GM21528 (cell line): ENCODE measurements around the gene CADM2.

Source experiments
- ATAC-seq: cut with Tn5 transposase; IDR thresholded peaks from one replicate; pipeline ENCODE4 v1.9.1; 2021; ENCODE audit warnings: mild to moderate bottlenecking, moderate library complexity; ENCODE audit not compliant: unreplicated experiment, low FRiP score

CADM2 gene

DNA sequence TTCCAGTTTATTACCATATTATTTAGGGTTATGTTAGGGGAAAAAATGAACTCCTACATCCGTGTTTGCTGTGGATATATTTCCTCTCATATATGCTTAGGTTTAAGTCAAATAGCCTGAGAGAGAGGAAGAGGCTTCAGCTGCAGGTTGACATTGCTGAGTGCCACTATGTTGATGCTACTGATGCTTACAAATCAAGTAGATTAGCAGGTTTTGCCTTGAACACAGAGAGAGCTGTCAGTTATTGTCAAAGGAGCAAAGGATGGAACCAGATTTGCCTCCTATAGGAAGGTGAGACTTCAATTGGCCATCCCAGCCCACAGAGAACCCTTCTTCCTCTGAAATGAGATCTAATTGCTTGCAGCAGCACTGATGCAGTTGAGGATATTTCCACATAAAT, 339.2 kb downstream of the CADM2 start:
- no peak for ATAC-seq

DNA sequence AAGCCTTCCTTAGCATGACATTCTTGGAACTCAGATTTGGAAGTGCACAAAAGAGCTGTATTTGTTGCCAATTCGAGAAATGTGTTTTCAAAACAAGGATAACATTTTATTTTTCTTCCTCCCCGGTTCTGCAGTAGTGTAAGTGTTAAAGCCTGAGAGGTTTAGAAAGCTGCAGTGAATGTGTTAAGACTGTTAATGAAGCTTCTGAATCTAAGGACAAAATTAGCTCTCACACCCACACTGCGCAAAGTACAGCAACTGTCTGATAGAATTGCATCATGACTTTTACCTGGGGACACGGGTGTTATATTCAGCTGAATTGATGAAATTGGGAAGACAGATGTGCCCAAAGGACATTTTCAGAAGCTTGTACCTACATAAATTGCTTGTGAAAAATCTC, 344.4 kb downstream of the CADM2 start:
- ATAC-seq = no peak

DNA sequence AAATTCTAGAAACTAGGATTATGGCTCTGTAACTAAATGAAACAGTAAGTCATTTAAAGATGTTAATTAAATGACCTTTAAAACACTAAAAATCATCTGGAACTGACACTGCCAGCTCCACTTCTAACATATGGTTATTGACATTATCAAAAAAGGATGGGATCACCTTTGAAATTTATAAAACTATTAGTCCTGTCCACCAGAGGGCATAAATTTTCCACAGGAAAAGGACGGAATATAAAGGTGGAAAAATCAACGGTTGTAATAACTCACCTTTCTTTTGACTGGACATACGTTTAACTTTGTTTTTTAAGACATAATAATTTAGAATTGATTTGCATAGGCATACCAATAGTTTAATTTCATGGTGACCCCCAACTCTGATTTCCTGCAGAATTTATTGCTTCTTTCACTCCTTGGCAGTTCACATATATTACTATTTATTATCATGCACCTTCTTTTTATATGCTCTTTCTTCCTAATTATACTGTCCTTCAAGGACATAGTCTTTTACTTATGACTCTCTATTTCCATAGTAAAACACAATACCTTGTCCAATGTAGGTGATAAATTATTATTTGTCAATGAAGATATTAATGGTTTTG, 345.7 kb downstream of the CADM2 start:
- no peak for ATAC-seq

DNA sequence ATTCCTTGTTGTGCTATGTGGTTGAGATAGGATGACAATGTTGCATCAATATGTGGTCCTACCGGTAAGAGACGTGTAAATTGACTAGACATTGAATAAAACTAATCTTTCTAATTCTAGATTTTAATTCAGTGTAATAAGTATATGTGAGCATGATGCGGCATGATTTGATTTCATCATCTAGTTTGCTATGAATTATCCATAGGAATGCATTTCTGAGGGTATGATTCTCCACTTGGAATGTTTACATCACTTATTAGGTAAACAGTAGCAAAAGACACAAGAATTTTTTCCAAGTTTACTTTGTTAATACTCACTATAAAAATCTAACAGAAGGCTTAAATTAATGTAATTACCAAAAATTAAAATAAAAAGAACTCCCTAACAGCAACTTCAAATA, 353.5 kb downstream of the CADM2 start:
- ATAC-seq = no peak

DNA sequence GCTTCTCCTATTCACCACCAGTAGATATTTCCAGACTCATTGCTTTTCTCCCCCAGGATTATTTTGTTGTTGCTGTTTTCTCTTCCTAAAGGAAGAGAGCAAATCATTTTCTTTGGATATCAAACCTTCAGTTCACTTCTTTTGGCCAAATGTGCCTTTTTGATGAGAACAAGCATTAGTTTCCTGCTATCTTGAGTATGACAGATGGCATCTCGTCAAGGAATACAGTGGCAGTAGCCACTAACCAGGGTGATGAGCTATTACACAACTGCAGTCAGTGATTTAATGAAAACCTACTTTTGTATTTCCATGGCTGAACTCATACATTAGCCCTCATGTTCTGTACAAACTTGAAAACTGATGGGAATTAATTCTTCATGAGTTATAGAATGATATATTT, 354.6 kb downstream of the CADM2 start:
- no peak for ATAC-seq

DNA sequence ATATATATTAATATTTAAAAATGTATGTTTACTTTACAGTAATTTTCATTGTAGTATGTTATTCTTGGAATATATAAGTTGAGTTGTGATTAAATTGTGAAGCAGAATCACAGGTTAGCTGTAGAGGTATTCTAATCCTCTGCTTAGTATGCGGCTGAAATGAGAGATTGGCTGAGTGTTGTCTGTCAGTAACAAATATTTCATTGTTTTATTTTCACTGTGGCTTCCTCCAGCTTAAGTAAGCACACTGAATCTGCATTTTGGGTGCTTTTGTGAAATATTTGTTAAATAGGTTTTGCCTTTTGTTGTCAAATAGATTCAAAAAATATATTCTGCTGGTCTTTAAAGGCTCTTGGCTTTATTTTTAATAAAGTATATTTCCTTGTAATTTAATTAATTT, 357.5 kb downstream of the CADM2 start:
- ATAC-seq = no peak

GRCh38 chr3:85321892-85322291, 363.1 kb downstream of the CADM2 start:
- ATAC-seq = no peak

DNA sequence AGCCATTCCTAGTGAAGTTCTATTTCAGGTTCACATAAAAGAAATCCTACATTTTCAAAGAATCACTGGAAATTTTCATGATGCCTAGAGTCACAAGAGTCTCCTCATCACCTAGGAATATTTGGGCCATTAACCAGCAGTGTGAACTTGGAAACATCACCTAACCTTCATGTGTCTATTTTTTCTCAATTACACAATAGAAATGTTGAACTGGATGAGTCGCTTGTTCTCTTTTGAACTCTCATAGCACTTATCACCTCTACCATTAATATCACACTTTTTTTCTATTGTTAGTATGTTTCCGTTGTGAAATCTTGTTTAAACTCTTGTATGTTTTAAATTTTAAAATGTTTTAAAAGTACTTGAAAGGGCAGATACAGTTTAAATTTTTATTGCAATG, 371.3 kb downstream of the CADM2 start:
- no peak for ATAC-seq

- no peak for ATAC-seq
Observed at GRCh38 chr3:85337895-85338294, 379.1 kb downstream of the CADM2 start.

GRCh38 chr3:85342915-85343314, 384.1 kb downstream of the CADM2 start:
- ATAC-seq = no peak

DNA sequence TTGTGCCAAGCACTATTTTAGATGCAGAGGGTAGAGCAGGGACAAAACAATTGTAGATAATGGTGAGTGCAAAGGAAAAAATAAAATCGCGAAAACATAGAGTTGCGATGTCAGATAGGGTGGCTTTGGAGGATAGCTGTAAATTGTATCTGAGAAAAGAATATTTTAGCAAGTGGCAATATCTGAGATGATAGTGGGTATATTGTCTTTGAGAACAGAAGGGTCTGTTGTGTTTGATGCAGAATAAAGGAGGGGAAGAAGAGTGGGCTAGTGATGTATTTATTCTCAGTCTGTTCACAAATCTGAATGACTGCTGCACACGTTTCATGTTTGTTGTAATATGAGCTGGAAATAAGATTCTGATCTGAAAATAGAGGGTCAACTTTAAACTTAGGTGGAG, 396.8 kb downstream of the CADM2 start:
- no peak for ATAC-seq

GRCh38 chr3:85360742-85361387, 402.1 kb downstream of the CADM2 start:
- no peak for ATAC-seq

DNA sequence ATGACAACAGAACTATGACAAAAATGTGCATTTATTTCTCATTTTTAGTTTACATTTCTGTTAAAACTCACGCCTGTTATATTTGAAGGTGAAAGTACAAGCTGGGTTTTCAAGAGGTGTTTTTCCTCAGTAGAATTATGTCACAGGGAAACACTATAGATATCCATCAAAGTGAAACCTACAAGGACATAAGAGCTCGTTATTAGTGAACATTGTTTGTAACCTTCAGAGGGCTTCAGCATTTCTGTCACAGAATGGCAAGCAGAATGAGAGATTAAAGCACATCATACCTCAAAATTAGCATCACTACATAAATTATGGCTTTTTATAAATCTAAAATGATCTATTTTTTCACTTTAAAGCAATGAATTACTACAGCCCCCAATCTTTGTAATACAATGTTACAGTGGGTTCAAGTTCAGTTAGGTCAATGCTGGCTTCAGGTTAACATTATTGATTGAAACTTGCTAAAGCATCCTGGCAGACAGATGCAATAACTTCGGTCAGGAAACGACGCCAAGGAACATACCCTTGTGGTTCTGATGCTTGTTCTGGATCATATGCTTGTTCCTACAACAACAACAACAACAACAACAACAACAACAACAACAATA, 405.6 kb downstream of the CADM2 start:
- no peak for ATAC-seq

- no peak for ATAC-seq
Observed at GRCh38 chr3:85370341-85370740, 411.6 kb downstream of the CADM2 start.

DNA sequence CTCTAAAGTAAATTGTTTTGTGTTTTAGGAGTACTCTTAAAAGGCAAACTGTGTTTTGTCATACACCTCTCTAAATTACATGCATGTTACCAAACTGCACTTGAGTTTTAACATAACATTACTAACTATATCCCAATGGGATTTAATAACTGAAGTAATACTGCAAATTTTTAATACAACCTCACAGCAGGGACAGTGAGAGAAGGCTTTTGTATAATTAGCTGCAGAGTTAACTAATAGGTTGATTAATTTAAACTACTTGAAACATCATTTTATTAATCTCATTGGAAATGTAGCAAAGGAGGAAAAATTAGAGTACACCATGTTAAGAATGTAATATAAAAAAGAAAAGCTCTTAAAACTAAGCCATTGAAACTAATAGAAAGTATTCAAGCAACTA, 417.3 kb downstream of the CADM2 start:
- ATAC-seq = no peak

GRCh38 chr3:85377115-85377514, 418.3 kb downstream of the CADM2 start:
- ATAC-seq = no peak

DNA sequence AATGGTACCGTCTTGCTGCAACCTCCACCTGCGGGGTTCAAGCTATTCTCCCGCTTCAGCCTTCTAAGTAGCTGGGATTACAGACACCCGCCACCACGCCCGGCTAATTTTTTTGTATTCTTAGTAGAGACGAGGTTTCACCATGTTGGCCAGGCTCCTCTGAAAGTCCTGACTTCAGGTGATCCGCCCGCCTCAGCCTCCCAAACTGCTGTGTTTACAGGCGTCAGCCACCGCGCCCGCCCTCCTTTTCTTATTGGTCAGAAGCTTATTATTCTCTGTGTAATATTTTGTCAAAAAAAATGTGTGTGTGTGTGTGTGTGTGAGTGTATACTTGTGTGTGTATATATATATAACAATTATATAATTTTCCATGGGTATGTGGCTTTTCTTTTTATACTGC, 425.6 kb downstream of the CADM2 start:
- no peak for ATAC-seq

GRCh38 chr3:85387913-85388505, 429.2 kb downstream of the CADM2 start:
- no peak for ATAC-seq

- ATAC-seq = no peak
Observed at GRCh38 chr3:85394424-85394823, 435.6 kb downstream of the CADM2 start.

DNA sequence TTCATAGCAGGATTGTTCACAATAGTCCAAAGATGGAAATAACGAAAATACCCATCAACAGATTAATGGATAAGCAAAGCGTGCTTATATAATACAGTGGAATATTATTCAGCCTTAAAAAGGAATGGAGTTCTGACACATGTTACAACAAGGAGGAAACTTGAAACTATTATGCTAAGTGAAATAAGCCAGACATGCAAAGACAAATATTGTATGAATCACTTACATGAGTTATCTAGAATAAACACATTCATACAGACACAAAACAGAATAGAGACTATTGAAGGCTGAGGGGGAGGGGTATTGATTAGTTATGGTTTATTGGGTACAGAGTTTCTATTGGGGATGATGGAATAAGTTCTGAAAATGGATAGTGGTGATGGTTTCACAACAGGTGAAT, 438.6 kb downstream of the CADM2 start:
- no peak for ATAC-seq

GRCh38 chr3:85426121-85426520, 467.3 kb downstream of the CADM2 start:
- no peak for ATAC-seq

- no peak for ATAC-seq
Observed at GRCh38 chr3:85427467-85427866, 468.7 kb downstream of the CADM2 start.
